PC-9 (cell line): ENCODE measurements around the gene MRPL14. TPM values are rescaled to one million over a fixed set of nuclear protein-coding genes. Genes with fewer than 3 reads are reported as not detected.

Experiments
- BruUV-seq: library from RNA; stranded (reverse); fragments of 400-500 nt; replicated peaks from 2 replicates; lab custom pipeline; 2021; lab: Mats Ljungman, UMichigan
- CTCF ChIA-PET: fragments of 300-600 bp; sonication (Branson Sonifier 250); formaldehyde crosslinking; loops from one replicate; lab custom pipeline; 2022; ENCODE audit warnings: antibody characterized with exemption; lab: Charles Lee
- POLR2A ChIA-PET: fragments of 300-600 bp; sonication (Branson Sonifier 250); formaldehyde crosslinking; loops from one replicate; lab custom pipeline; 2022; ENCODE audit warnings: antibody characterized with exemption; ENCODE audit not compliant: unreplicated experiment; lab: Charles Lee
- DNase-seq, 2 experiments: peaks; one replicate each; pipeline versions ENCODE4 v3.0.0 to v3.0.0-alpha.2; 2015 to 2022; ENCODE audit warnings: mixed read lengths in 1 of 2
- H2AFZ ChIP-seq: fragments of 200-600 bp; sonication (generic); 2 replicates; pipeline ENCODE4 v1.8.1; 2017; ENCODE audit warnings: antibody characterized with exemption
- H3F3A ChIP-seq: fragments of 200-600 bp; sonication (generic); 2 replicates; pipeline ENCODE4 v1.8.1; 2017; ENCODE audit warnings: antibody characterized with exemption, mild to moderate bottlenecking, low read depth; ENCODE audit not compliant: insufficient read depth
- H3K27ac ChIP-seq: fragments of 200-600 bp; sonication (generic); 2 replicates; pipeline ENCODE4 v1.6.1; 2016; ENCODE audit warnings: mixed run types
- H3K27me3 ChIP-seq: fragments of 200-600 bp; sonication (generic); 2 replicates; pipeline ENCODE4 v1.6.1; 2016; ENCODE audit warnings: low read depth, mixed run types; ENCODE audit not compliant: insufficient read depth
- H3K36me3 ChIP-seq: fragments of 200-600 bp; sonication (generic); 2 replicates; pipeline ENCODE4 v1.6.1; 2016; ENCODE audit warnings: low read depth, mixed run types
- H3K4me1 ChIP-seq: fragments of 200-600 bp; sonication (generic); replicated peaks from 2 replicates; pipeline ENCODE4 v1.6.1; 2016; ENCODE audit warnings: mixed run types; ENCODE audit not compliant: insufficient read depth
- H3K4me2 ChIP-seq: fragments of 200-600 bp; sonication (generic); 2 replicates; pipeline ENCODE4 v1.6.1; 2017; ENCODE audit warnings: mixed run types
- H3K4me3 ChIP-seq: fragments of 200-600 bp; sonication (generic); 2 replicates; pipeline ENCODE4 v1.6.1; 2016; ENCODE audit warnings: mixed run types
- H3K79me2 ChIP-seq: fragments of 200-600 bp; sonication (generic); 2 replicates; pipeline ENCODE4 v1.6.1; 2017; ENCODE audit warnings: low read depth, mixed run types
- H3K9me2 ChIP-seq: fragments of 200-600 bp; sonication (generic); 2 replicates; pipeline ENCODE4 v1.8.1; 2017; ENCODE audit warnings: mild to moderate bottlenecking; ENCODE audit not compliant: insufficient read depth
- H3K9me3 ChIP-seq: fragments of 200-600 bp; sonication (generic); 2 replicates; pipeline ENCODE4 v1.8.1; 2016; ENCODE audit warnings: low read depth; ENCODE audit not compliant: insufficient read depth
- H4K20me1 ChIP-seq: fragments of 200-600 bp; sonication (generic); 2 replicates; pipeline ENCODE4 v1.8.1; 2017; ENCODE audit not compliant: insufficient read depth
- EZH2 ChIP-seq: fragments of 200-600 bp; sonication (generic); IDR thresholded peaks from 2 replicates; pipeline ENCODE4 v1.8.0; 2017; ENCODE audit warnings: antibody characterized with exemption, low read depth
- intact Hi-C: fragments of 100-400 bp; cut with micrococcal nuclease; formaldehyde crosslinking; loops from one replicate; pipeline ENCODE4 v1.10.0; 2022; ENCODE audit not compliant: unreplicated experiment
- total RNA-seq: library from RNA; stranded (reverse); gene quantifications from 2 replicates; pipeline ENCODE4 v1.2.3, GENCODE V29; 2021
- TF ChIP-seq, protein P1 (sequence below): fragments of 200-600 bp; sonication (generic); conservative IDR thresholded peaks from 2 replicates; pipeline ENCODE4 v1.6.1; 2017; ENCODE audit warnings: mixed run types, antibody characterized with exemption, mild to moderate bottlenecking, moderate library complexity

The MRPL14 gene
- total RNA-seq, 1 experiment from 2014 or later: 96.3 TPM

- peaks cover 59% of the 10 kb centered on the region for H4K20me1 ChIP-seq
- peak; percentile 55 to 88 for DNase-seq
- no peak for TF ChIP-seq EZH2
- TF ChIP-seq, protein P1, sequence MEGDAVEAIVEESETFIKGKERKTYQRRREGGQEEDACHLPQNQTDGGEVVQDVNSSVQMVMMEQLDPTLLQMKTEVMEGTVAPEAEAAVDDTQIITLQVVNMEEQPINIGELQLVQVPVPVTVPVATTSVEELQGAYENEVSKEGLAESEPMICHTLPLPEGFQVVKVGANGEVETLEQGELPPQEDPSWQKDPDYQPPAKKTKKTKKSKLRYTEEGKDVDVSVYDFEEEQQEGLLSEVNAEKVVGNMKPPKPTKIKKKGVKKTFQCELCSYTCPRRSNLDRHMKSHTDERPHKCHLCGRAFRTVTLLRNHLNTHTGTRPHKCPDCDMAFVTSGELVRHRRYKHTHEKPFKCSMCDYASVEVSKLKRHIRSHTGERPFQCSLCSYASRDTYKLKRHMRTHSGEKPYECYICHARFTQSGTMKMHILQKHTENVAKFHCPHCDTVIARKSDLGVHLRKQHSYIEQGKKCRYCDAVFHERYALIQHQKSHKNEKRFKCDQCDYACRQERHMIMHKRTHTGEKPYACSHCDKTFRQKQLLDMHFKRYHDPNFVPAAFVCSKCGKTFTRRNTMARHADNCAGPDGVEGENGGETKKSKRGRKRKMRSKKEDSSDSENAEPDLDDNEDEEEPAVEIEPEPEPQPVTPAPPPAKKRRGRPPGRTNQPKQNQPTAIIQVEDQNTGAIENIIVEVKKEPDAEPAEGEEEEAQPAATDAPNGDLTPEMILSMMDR: no peak
- peaks cover 26% of the 10 kb centered on the region for H3F3A ChIP-seq
- ChIA-PET POLR2A (interaction anchor here (0.6 kb wide), 1 partner anchor 10 kb away, joined by 4 read pairs; the partner anchor contains the start of gene TMEM63B), CTCF (interaction anchor here (0.6 kb wide), 1 partner anchor 158 kb away, joined by 3 read pairs; no protein-coding TSS in a partner anchor)
- peaks cover 29% of the 10 kb centered on the region for H3K36me3 ChIP-seq
- H3K4me2 ChIP-seq: peak overlapping the region; percentile 35
- H3K27ac ChIP-seq: peak overlapping the region; percentile 54; the same call in 1 of the 2 replicates
- no peak overlapping the region for H2AFZ ChIP-seq
- peaks cover 62% of the 10 kb centered on the region for H3K4me1 ChIP-seq
- peaks cover 77% of the 10 kb centered on the region for H3K79me2 ChIP-seq
- intact Hi-C loops: loop anchor here (1.0 to 5.0 kb wide), 2 partner anchors 9 to 130 kb away; partner anchors contain the start of gene HSP90AB1
- no peaks in the 10 kb centered on the region for H3K27me3 ChIP-seq
- no peaks in the 10 kb centered on the region for H3K9me3 ChIP-seq
- BruUV-seq: no TSS peak
- H3K9me2 ChIP-seq: no peaks in the 10 kb centered on the region
- no peak overlapping the region for H3K4me3 ChIP-seq
These were observed 9.7 kb downstream of the MRPL14 start for GRCh38 chr6:44117397-44118128.

DNA sequence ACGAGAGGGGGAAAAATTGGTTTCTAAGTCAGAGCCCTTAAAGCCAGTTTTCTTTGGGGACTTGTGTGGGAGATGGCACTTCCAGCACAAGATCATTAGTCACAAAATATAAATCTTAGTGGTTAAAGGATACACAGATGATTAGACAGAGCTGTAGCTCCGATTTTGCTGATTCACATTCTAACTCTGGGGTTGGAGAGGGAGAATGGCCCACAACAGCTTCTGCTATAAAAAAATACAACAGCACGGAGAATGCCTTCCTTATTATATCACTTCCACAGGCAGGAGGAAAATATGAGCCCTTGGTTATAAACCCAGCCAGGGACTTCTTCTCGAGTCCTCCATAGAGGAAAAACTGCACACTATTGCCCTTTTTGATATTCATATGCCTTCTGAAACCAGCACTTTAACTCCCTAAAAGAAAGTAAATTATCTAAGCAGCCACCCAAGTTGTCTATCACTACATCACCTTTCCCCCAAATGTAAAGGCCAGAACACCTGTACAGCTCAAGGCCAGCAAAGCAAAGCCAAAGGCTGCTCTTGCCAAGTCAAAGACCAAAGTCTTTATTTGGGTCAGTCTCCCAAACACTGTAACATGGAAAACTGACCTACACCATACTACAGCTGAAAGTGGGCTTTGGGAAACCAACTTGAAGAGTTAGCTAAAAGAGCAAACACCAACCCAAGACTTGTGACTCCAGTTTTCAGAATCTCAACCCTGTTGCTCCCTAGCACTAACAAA is 10.4 kb downstream of the MRPL14 start:
- Histone ChIP-seq H3K27ac (peak overlapping the region; percentile 40; the same call in 1 of the 2 replicates), H3K79me2 (peaks cover 69% of the 10 kb centered on the region), H3K4me1 (peaks cover 60% of the 10 kb centered on the region), H3K4me2 (peak overlapping the region; percentile 23), H3K36me3 (peaks cover 36% of the 10 kb centered on the region), H3K4me3 (no peak overlapping the region), H4K20me1 (peaks cover 53% of the 10 kb centered on the region), H3K27me3 (no peaks in the 10 kb centered on the region), H2AFZ (no peak overlapping the region), H3F3A (peaks cover 24% of the 10 kb centered on the region), H3K9me3 (no peaks in the 10 kb centered on the region), H3K9me2 (no peaks in the 10 kb centered on the region)
- peak; percentile 22 to 48 for DNase-seq
- intact Hi-C loops: loop anchor here (1.0 to 5.0 kb wide), 2 partner anchors 9 to 130 kb away; partner anchors contain the start of gene HSP90AB1
- ChIA-PET POLR2A (interaction anchor here (0.6 to 0.7 kb wide), 2 partner anchors 11 to 140 kb away, joined by 3 to 4 read pairs; partner anchors contain the start of gene TMEM63B), CTCF (interaction anchor here (0.6 to 0.9 kb wide), 2 partner anchors 10 to 159 kb away, joined by 3 read pairs; no protein-coding TSS in a partner anchor)
- BruUV-seq: TSS peak; percentile 31
- no peak for TF ChIP-seq EZH2
- TF ChIP-seq, protein P1: no peak

DNA sequence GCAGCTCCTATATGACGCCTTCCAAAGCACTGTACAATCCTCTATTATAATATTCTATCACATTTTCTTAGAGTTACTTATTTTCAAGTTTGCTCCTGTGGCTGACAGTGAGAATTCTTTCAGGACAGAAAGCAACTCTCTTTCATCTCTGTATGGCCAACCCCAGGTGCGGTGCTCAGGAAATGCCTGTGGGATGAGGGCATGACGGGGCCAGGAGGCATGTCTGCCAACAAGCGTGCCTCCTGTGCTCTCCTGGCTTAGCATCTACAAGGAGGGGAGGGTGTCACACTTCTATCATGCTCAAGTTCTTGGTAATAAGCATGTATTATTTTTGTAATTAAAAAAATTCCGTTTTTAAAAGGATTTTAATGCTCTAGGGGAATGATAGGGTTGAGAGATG is 11.4 kb downstream of the MRPL14 start:
- Histone ChIP-seq H3K9me2 (no peaks in the 10 kb centered on the region), H3K36me3 (peaks cover 38% of the 10 kb centered on the region), H3K27me3 (no peaks in the 10 kb centered on the region), H3K79me2 (peaks cover 60% of the 10 kb centered on the region), H3K9me3 (no peaks in the 10 kb centered on the region), H2AFZ (no peak overlapping the region), H3K4me3 (no peak overlapping the region), H3K4me1 (peaks cover 53% of the 10 kb centered on the region), H3F3A (peaks cover 23% of the 10 kb centered on the region), H3K4me2 (no peak overlapping the region), H4K20me1 (peaks cover 44% of the 10 kb centered on the region), H3K27ac (no peak overlapping the region)
- intact Hi-C loops: loop anchor here (5.0 kb wide), 1 partner anchor 131 kb away; the partner anchor contains the start of gene HSP90AB1
- POLR2A ChIA-PET: no interaction called here
- CTCF ChIA-PET: no interaction called here
- DNase-seq: peak in 1 of 2 experiments; percentile 72
- TF ChIP-seq EZH2: no peak
- no TSS peak for BruUV-seq
